HepG2 (cell line): ENCODE measurements around the gene CFAP54. TPM values are rescaled to one million over a fixed set of nuclear protein-coding genes. Genes with fewer than 3 reads are reported as not detected.

Experiments used
- ARID3A ChIP-seq: IDR thresholded peaks from 2 replicates; pipeline ENCODE4 v1.6.1; 2012; ENCODE audit warnings: low read depth, low read length, improper control_type of control experiment
- MTA1 ChIP-seq: sonication (generic); formaldehyde crosslinking; IDR thresholded peaks from 2 replicates; pipeline ENCODE4 v1.4.0; 2020; ENCODE audit warnings: missing genetic modification reagents, mild to moderate bottlenecking, borderline replicate concordance
- NFIC ChIP-seq: IDR thresholded peaks from 2 replicates; pipeline ENCODE4 v1.6.1; 2012; ENCODE audit warnings: mild to moderate bottlenecking, low read length, inconsistent platforms
- PBX2 ChIP-seq: IDR thresholded peaks from 2 replicates; pipeline ENCODE4 v1.6.1; 2016; ENCODE audit warnings: control low read depth
- SALL2 ChIP-seq: sonication (generic); formaldehyde crosslinking; IDR thresholded peaks from 2 replicates; pipeline ENCODE4 v1.8.1; 2023; ENCODE audit warnings: mild to moderate bottlenecking, missing genetic modification reagents, inconsistent platforms
- SIX4 ChIP-seq: sonication (generic); formaldehyde crosslinking; IDR thresholded peaks from 2 replicates; pipeline ENCODE4 v1.4.0; 2020; ENCODE audit warnings: missing genetic modification reagents
- ZNF101 ChIP-seq: sonication (generic); formaldehyde crosslinking; IDR thresholded peaks from 2 replicates; pipeline ENCODE4 v1.4.0; 2020; ENCODE audit warnings: mild to moderate bottlenecking, low read depth, missing genetic modification reagents, borderline replicate concordance
- ZNF282 ChIP-seq: fragments of 450-650 bp; IDR thresholded peaks from 2 replicates; pipeline ENCODE4 v1.6.1; 2018; ENCODE audit not compliant: partially characterized antibody
- ZSCAN22 ChIP-seq: sonication (generic); formaldehyde crosslinking; IDR thresholded peaks from 2 replicates; pipeline ENCODE4 v1.4.0; 2020; ENCODE audit warnings: mild to moderate bottlenecking, missing genetic modification reagents
- polyA plus RNA-seq, 8 experiments: library from polyadenylated mRNA; depleted of rRNA in 3 of 8; stranded (reverse) in 7 of 8; unstranded in 1 of 8; fragments of >200 nt; fragmentation: Illumina TruSeq in 4 of 8; extraction: Trizol in 4 of 8; gene quantifications; 2 replicates each; pipeline versions ENCODE4 v1.2.1 to v1.2.3, GENCODE V29; 2011 to 2016; ENCODE audit warnings: low read depth in 4 of 8, missing spikeins in 1 of 8, mixed read lengths in 1 of 8; ENCODE audit not compliant: insufficient read depth in 1 of 8
- total RNA-seq, 5 experiments: library from RNA; depleted of rRNA; stranded (reverse); fragments of >200 nt; fragmentation: Illumina TruSeq; extraction: Trizol; gene quantifications; 2 replicates each; pipeline ENCODE4 v1.2.3, GENCODE V29; 2016; ENCODE audit warnings: low read depth in 1 of 5
- TF ChIP-seq, protein P1 (sequence below): sonication (generic); formaldehyde crosslinking; IDR thresholded peaks from 2 replicates; pipeline ENCODE4 v1.5.0; 2020; ENCODE audit warnings: missing genetic modification reagents, mild to moderate bottlenecking, borderline replicate concordance
- TF ChIP-seq, protein P2 (sequence below): IDR thresholded peaks from 2 replicates; pipeline ENCODE4 v1.6.1; 2012; ENCODE audit warnings: inconsistent platforms
- TF ChIP-seq, protein P3 (sequence below): IDR thresholded peaks from 2 replicates; pipeline ENCODE4 v1.6.1; 2016; ENCODE audit warnings: missing compliant biosample characterization, missing genetic modification reagents, borderline replicate concordance
- TF ChIP-seq, protein P4 (sequence below): sonication (generic); formaldehyde crosslinking; IDR thresholded peaks from 2 replicates; pipeline ENCODE4 v1.5.0; 2020; ENCODE audit warnings: mild to moderate bottlenecking, missing genetic modification reagents, borderline replicate concordance
- TF ChIP-seq, protein P5 (sequence below): sonication (generic); formaldehyde crosslinking; IDR thresholded peaks from 2 replicates; pipeline ENCODE4 v1.4.0; 2020; ENCODE audit warnings: missing genetic modification reagents

Gene CFAP54
- total and polyA plus RNA-seq, 2 of the 13 experiments (the other 11 are each of a cell fraction or from before 2014, with no cell fraction given) = not detected

DNA sequence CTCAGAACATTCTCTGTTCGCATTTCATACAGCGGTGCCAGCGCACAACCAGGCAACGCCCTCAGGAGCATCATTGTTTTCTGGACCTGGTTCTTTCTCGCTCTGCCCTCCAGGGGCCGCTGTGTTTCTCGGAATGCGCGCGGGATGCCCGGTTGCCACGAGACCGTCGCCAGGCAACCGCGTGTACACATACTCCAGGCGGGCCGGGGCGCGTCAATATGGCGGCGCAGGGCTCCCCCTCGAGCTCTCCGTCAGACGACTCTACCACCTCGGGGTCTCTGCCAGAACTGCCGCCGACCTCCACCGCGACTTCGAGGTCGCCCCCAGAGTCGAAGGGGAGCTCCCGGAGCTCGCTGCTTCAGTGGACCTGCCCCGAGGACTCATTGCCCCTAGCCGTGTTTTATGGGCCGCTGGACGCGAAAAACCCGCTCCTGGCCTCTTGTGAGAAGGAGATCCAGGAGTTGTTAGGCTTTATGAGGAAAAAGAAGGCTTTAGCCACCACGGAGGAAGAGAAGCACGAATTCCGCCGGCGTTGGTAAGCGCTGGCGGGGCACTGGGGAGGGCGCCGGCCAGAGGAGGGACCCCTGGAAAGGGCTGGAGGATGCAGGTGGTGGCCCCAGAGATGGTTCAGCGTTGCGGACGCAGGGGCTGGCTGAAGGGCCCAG, at the start of gene CFAP54 (continued):
- TF ChIP-seq ARID3A (no peak), ZNF101 (no peak), SIX4 (CRISPR knock-in tag) (no peak), NFIC (no peak), ZSCAN22 (CRISPR knock-in tag) (no peak), PBX2 (CRISPR knock-in tag) (no peak), ZNF282 (no peak), MTA1 (CRISPR knock-in tag) (no peak), SALL2 (CRISPR knock-in tag) (no peak)
- TF ChIP-seq, protein P1, sequence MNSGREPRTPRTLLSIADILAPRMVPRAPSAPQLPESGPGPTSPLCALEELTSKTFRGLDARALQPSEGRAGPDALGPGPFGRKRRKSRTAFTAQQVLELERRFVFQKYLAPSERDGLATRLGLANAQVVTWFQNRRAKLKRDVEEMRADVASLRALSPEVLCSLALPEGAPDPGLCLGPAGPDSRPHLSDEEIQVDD = no peak
- TF ChIP-seq, protein P2, sequence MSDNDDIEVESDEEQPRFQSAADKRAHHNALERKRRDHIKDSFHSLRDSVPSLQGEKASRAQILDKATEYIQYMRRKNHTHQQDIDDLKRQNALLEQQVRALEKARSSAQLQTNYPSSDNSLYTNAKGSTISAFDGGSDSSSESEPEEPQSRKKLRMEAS = peak; percentile 42; the same call in 1 of the 2 replicates
- TF ChIP-seq, protein P3, sequence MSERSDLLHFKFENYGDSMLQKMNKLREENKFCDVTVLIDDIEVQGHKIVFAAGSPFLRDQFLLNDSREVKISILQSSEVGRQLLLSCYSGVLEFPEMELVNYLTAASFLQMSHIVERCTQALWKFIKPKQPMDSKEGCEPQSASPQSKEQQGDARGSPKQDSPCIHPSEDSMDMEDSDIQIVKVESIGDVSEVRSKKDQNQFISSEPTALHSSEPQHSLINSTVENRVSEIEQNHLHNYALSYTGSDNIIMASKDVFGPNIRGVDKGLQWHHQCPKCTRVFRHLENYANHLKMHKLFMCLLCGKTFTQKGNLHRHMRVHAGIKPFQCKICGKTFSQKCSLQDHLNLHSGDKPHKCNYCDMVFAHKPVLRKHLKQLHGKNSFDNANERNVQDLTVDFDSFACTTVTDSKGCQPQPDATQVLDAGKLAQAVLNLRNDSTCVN = peak; percentile 58; the same call in 1 of the 2 replicates
- TF ChIP-seq, protein P4, sequence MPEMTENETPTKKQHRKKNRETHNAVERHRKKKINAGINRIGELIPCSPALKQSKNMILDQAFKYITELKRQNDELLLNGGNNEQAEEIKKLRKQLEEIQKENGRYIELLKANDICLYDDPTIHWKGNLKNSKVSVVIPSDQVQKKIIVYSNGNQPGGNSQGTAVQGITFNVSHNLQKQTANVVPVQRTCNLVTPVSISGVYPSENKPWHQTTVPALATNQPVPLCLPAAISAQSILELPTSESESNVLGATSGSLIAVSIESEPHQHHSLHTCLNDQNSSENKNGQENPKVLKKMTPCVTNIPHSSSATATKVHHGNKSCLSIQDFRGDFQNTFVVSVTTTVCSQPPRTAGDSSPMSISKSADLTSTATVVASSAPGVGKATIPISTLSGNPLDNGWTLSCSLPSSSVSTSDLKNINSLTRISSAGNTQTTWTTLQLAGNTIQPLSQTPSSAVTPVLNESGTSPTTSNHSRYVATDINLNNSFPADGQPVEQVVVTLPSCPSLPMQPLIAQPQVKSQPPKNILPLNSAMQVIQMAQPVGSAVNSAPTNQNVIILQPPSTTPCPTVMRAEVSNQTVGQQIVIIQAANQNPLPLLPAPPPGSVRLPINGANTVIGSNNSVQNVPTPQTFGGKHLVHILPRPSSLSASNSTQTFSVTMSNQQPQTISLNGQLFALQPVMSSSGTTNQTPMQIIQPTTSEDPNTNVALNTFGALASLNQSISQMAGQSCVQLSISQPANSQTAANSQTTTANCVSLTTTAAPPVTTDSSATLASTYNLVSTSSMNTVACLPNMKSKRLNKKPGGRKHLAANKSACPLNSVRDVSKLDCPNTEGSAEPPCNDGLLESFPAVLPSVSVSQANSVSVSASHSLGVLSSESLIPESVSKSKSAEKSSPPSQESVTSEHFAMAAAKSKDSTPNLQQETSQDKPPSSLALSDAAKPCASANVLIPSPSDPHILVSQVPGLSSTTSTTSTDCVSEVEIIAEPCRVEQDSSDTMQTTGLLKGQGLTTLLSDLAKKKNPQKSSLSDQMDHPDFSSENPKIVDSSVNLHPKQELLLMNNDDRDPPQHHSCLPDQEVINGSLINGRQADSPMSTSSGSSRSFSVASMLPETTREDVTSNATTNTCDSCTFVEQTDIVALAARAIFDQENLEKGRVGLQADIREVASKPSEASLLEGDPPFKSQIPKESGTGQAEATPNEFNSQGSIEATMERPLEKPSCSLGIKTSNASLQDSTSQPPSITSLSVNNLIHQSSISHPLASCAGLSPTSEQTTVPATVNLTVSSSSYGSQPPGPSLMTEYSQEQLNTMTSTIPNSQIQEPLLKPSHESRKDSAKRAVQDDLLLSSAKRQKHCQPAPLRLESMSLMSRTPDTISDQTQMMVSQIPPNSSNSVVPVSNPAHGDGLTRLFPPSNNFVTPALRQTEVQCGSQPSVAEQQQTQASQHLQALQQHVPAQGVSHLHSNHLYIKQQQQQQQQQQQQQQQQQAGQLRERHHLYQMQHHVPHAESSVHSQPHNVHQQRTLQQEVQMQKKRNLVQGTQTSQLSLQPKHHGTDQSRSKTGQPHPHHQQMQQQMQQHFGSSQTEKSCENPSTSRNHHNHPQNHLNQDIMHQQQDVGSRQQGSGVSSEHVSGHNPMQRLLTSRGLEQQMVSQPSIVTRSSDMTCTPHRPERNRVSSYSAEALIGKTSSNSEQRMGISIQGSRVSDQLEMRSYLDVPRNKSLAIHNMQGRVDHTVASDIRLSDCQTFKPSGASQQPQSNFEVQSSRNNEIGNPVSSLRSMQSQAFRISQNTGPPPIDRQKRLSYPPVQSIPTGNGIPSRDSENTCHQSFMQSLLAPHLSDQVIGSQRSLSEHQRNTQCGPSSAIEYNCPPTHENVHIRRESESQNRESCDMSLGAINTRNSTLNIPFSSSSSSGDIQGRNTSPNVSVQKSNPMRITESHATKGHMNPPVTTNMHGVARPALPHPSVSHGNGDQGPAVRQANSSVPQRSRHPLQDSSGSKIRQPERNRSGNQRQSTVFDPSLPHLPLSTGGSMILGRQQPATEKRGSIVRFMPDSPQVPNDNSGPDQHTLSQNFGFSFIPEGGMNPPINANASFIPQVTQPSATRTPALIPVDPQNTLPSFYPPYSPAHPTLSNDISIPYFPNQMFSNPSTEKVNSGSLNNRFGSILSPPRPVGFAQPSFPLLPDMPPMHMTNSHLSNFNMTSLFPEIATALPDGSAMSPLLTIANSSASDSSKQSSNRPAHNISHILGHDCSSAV (CRISPR knock-in tag) = no peak
- TF ChIP-seq, protein P5, sequence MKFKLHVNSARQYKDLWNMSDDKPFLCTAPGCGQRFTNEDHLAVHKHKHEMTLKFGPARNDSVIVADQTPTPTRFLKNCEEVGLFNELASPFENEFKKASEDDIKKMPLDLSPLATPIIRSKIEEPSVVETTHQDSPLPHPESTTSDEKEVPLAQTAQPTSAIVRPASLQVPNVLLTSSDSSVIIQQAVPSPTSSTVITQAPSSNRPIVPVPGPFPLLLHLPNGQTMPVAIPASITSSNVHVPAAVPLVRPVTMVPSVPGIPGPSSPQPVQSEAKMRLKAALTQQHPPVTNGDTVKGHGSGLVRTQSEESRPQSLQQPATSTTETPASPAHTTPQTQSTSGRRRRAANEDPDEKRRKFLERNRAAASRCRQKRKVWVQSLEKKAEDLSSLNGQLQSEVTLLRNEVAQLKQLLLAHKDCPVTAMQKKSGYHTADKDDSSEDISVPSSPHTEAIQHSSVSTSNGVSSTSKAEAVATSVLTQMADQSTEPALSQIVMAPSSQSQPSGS (CRISPR knock-in tag) = peak; percentile 50; the same call in 1 of the 2 replicates
